ENCODE results near the gene RAB36. TPM values are rescaled to one million over a fixed set of nuclear protein-coding genes. Genes with fewer than 3 reads are reported as not detected.

Gene RAB36
- total RNA-seq, 1 donor from 2014 or later: 0.77 TPM

- no peak for DNase-seq (ENCODE audit: low read depth in 2 of 2)
Observed at GRCh38 chr22:23204125-23204488, 58.8 kb downstream of the RAB36 start.

DNA sequence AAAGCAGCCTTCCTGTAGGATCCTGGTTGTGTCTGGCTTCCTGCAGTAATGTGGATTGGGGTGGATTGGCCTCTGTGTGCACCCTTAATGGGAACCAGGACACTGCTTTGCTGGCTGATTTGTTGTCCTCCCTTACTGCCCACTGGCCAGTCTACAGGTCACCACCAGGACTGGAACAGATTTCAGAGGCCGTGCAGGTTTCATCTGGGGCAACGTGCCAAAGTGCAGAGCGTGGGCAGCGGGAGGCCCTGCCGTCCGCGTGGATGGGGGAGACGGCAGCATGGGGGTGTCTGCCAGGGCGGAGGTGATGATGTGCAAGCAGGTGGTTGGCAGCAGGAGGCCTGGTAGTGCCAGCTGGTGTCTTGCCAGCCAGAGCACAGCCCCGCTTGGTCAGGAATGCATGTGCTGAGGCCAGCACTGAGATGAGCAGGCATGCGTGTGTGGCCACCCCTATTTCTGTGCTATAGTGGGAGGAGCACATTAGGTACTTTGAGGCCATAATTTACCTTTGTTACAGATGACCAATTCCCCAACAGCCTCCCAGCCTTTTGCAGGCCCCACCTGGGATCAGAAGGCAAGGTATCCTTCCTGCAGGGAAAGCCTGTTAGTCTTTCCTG lies 59.4 kb downstream of the RAB36 start:
- no peak for DNase-seq (ENCODE audit: low read depth in 2 of 2)

- no peak for DNase-seq (ENCODE audit: low read depth in 2 of 2)
Observed at GRCh38 chr22:23205339-23206049, 60.2 kb downstream of the RAB36 start.

- DNase-seq (ENCODE audit: low read depth in 2 of 2): no peak
Observed at GRCh38 chr22:23206915-23207314, 61.6 kb downstream of the RAB36 start.

DNA sequence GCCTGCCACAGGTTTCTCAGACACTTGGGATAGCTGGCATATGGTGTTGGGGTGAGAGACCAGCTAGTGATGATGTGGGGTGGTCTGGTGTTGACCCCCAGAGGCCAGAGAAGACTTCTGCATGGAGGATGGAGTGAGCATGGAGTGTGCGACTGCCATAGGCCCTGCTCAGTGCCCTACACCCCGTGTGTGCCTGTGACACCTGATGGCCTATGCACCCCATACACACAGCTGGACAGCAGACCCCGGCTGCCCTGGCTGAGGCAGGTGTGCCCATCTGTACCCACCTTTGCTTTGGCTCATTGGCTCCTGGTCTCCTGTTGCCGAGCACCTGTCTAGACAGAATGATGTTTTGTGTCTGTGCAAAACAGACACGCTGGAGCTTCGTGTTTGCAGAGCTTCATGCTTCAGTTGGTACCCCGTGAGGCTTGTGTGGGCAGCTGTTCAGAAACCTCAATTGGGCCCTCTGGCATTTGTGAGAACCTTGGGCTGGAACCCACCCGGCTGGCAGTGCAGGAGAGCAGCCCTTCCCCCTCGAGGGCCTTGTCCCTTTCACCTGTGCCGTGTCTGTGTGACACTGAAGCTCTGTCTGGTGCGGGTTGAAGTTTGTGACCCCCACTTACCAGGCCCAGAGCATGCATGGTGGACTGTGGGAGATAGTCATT lies 62.6 kb downstream of the RAB36 start:
- DNase-seq (ENCODE audit: low read depth in 2 of 2): no peak

DNA sequence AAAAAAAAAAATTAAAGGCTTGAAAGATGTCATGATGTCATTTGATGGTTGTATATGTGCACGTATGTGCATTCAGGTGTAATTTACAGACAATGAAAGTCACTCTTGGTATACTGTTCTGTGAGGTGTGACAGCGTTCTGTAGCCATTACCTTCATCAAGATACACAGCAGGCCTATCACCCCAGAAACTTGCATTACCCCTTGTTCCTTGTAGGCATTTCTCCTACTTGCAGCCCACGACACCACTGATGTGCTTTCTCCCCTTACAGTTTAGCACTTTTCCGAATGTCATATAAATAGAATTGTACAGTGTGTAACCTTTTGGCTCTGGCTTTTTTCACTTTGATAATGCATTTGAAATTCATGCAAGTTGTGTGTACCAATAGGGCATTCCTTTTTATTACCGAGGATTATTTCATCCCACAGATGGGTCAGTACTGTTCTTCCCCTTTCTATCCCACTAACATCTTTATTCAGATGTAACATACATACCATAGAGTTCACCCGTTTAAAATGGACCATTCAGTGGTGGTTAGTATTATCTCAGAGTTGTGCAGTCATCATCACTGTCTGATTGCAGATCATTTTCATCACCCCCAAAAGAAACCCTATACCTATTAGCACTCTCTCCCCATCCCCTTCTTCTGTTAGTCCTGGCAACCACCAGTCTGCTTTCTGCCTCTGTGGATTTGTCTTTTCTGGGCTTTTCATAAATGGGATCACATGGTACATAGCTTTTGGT lies 65.3 kb downstream of the RAB36 start:
- no peak for DNase-seq (ENCODE audit: low read depth in 2 of 2)

DNA sequence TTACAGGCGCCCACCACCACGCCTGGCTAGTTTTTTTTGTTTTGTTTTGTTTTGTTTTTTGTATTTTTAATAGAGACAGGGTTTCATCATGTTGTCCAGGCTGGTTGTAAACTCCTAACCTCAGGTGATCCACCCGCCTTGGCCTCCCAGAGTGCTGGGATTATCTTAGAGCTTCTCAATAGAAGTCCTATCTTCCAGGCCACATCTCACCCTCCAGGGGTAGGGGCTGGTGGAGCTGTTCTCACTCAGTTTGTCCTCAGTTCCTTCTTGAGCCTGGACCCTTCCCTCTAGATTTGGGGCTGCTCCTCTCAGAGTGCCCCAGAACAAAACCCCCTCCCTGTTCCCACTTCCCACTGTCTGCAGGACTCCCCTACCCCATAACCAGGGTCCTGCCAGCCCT lies 66.3 kb downstream of the RAB36 start:
- no peak for DNase-seq (ENCODE audit: low read depth in 2 of 2)

DNA sequence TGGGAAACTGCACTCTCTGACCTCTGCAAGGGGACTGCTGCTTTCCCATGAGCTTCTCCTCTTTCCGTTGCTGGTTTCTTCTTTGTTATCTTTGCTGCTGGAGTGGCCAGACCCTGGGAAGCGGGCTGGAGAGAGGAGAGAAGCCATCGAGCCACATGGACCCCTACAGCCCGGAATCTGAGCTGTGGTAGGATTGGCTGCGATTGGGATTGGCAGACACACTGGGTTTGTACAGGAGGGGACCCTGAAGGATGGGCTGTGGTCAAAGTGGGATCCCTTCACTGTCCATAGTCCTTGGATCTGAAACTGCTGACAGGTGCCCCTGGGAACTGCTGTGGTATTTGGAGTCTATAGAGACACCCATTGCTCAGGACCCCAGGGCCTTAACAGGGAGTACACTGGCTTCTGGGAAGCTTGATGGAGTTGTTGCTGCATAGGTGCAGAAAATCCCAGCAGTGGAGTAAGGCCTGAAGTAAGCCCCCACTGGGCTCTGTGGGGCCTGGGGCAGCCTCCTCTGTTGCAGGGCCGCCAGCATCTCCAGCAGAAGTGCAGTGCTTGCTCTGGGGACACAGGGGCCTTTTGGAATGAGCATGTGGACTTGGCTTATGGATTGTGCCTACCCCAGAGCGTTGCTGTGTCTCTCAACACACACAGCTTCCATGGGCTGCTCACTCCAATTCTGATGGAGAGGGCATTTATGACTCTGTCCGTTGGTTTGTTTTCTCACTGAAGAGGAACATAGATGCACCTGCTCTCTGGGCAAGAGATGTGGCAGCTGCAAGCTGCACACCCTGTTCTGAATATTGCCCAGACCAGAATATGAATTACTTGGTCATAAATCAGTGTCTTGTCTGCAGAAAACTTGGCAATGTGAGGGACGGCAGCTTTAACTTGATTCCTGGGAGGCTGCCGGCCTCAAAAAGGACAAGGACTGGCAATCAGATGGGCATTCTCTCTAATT lies 67.1 kb downstream of the RAB36 start:
- DNase-seq (ENCODE audit: low read depth in 2 of 2): no peak

DNA sequence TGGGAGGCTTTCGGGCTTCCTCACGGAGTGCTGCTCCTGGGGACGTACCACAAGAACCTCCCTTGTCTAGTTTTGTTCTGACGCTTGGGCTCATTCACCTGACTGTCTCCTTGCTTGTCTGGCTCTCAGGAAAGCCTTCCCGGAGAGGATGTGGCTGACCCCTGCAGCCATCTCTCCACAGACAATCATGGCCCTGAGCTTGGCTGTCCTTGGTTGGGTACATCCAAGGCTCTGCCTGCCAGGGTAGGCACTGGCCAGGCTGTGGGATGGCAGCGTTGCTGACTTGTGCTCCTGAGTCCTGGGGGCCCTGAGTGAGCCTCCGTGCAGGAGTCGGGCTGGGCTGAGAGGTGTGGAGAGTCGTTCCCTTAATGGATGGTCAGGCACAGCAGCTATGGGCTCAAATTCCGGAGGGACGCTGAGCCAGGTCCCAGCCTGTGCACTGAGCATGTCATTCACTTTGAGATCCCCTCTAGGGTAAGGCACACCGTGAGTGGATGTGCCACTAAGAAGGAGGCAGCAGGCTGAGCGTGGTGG lies 67.8 kb downstream of the RAB36 start:
- DNase-seq (ENCODE audit: low read depth in 2 of 2): no peak

GRCh38 chr22:23213581-23214334 lies 68.5 kb downstream of the RAB36 start:
- DNase-seq (ENCODE audit: low read depth in 2 of 2): peak; percentile 96 to 97

Other genes starting within 250 kb of the RAB36 start
- 0.38 and 0.51 TPM in 2 replicates for gene GNAZ, start 75.0 kb upstream of the RAB36 start, total RNA-seq
- under 0.01 and 0.13 TPM in 2 replicates for gene RSPH14, start 3.5 kb upstream of the RAB36 start, total RNA-seq
- gene BCR, start 35.0 kb downstream of the RAB36 start, total RNA-seq: 95.9 and 127 TPM in 2 replicates

Data from dermis microvascular lymphatic vessel endothelial cell (primary cell).